ENCODE measurements around the gene ASAH2. TPM values are rescaled to one million over a fixed set of nuclear protein-coding genes. Genes with fewer than 3 reads are reported as not detected.

The ASAH2 gene
- total and polyA plus RNA-seq, 2 of the 8 experiments (the other 6 are each of a cell fraction or from before 2014, with no cell fraction given): 1.2 to 3.1 TPM

GRCh38 chr10:50224330-50224952 lies 26.9 kb downstream of the ASAH2 start (continued):
- TF ChIP-seq CTCF (IDR thresholded peaks at IDR 0.05; ENCODE audit: control extremely low read depth in 1 of 3, insufficient read depth in 1 of 3, low read depth in 1 of 3, low read length in 3 of 3) (peak; percentile 37 to 81 (median 68)), FOSL1 (IDR thresholded peaks at IDR 0.05; ENCODE audit: insufficient read depth, low read depth, low read length) (no peak), SIN3A (conservative IDR thresholded peaks at IDR 0.05 in 1 of 2, IDR thresholded peaks at IDR 0.05 in 1 of 2; ENCODE audit: low read depth in 1 of 2, low read length in 2 of 2) (no peak), MAX (IDR thresholded peaks at IDR 0.05) (peak; percentile 64), JUND (IDR thresholded peaks at IDR 0.05; ENCODE audit: low read length) (no peak)
